H1 (cell line): ENCODE results near the gene LRBA. TPM values are rescaled to one million over a fixed set of nuclear protein-coding genes. Genes with fewer than 3 reads are reported as not detected.

Experiments used
- CBX5 ChIP-seq: fragments of 300-800, 300-1000 bp; sonication (generic); IDR thresholded peaks from 2 replicates; pipeline ENCODE4 v1.7.1; 2016; ENCODE audit warnings: antibody characterized with exemption, low read length, low read depth
- CHD7 ChIP-seq: fragments of 300-600 bp; sonication (generic); IDR thresholded peaks from 2 replicates; pipeline ENCODE4 v1.7.1; 2012; ENCODE audit warnings: low read length, moderate library complexity, mild to moderate bottlenecking, inconsistent platforms; ENCODE audit not compliant: insufficient replicate concordance
- E2F6 ChIP-seq: IDR thresholded peaks from 2 replicates; pipeline ENCODE4 v1.6.1; 2012; ENCODE audit warnings: inconsistent platforms
- FOSL1 ChIP-seq: IDR thresholded peaks from 2 replicates; pipeline ENCODE4 v1.6.1; 2011; ENCODE audit warnings: mild to moderate bottlenecking, low read depth, low read length, moderate library complexity; ENCODE audit not compliant: insufficient read depth
- JUND ChIP-seq: IDR thresholded peaks from 2 replicates; pipeline ENCODE4 v1.6.1; 2011; ENCODE audit warnings: mild to moderate bottlenecking, improper control_type of control experiment, low read length
- MAX ChIP-seq: IDR thresholded peaks from 2 replicates; pipeline ENCODE4 v1.6.1; 2012; ENCODE audit warnings: inconsistent platforms
- NRF1 ChIP-seq: IDR thresholded peaks from 2 replicates; pipeline ENCODE4 v1.6.1; 2011; ENCODE audit warnings: mild to moderate bottlenecking, low read depth, low read length, improper control_type of control experiment
- SP2 ChIP-seq: IDR thresholded peaks from 2 replicates; pipeline ENCODE4 v1.6.1; 2012; ENCODE audit warnings: mild to moderate bottlenecking, low read length, inconsistent platforms
- SUZ12 ChIP-seq: fragments of 200-600 bp; sonication (generic); IDR thresholded peaks from 2 replicates; pipeline ENCODE4 v1.6.1; 2012; ENCODE audit warnings: mild to moderate bottlenecking, inconsistent platforms, low read length, moderate library complexity, mixed read lengths
- TEAD4 ChIP-seq: IDR thresholded peaks from 2 replicates; pipeline ENCODE4 v1.6.1; 2012; ENCODE audit warnings: low read depth, low read length, inconsistent platforms, mixed read lengths
- polyA plus RNA-seq, 7 experiments: library from polyadenylated mRNA; depleted of rRNA in 3 of 7; stranded (reverse) in 5 of 7; unstranded in 2 of 7; fragments of >200 nt in 5 of 7; fragments of 200-250 nt in 2 of 7; gene quantifications; 1 replicate in 5 of 7; 2 replicates in 1 of 7; 4 replicates in 1 of 7; pipeline versions ENCODE4 v1.2.1 to v1.2.3, GENCODE V29; 2011 to 2013; ENCODE audit warnings: missing spikeins in 2 of 7, mixed read lengths in 2 of 7
- total RNA-seq: library from RNA; stranded (reverse); fragmentation: NEBNext Ultra II Directional; extraction: Animal tissue kit (Norgen Biotek cat#: 25700); gene quantifications from 2 replicates; pipeline ENCODE4 v1.2.1, GENCODE V29; 2021

Gene LRBA
- total and polyA plus RNA-seq, 2 of the 8 experiments (the other 6 are each of a cell fraction or from before 2014, with no cell fraction given): 54.6 to 83.2 TPM

- TF ChIP-seq CHD7 (no peak), CBX5 (no peak), FOSL1 (no peak), JUND (no peak), E2F6 (no peak), TEAD4 (no peak), SUZ12 (no peak), NRF1 (no peak), MAX (no peak), SP2 (no peak)
Measured at GRCh38 chr4:150938873-150939499, 76.1 kb downstream of the LRBA start (continued).
